CD4-positive, CD25-positive, alpha-beta regulatory T cell (primary cell): Measurements from ENCODE around the gene CHST11. TPM values are rescaled to one million over a fixed set of nuclear protein-coding genes. Genes with fewer than 3 reads are reported as not detected.

ENCODE experiments used
- ATAC-seq, 2 donors: fragments of 150-1000 bp; cut with Tn5 transposase; one replicate each; pipeline ENCODE4 v1.10.0; 2021; ENCODE audit warnings: low read depth in 2 of 2, moderate number of reproducible peaks in 2 of 2, moderate library complexity in 1 of 2
- DNase-seq, 3 donors: peaks; one replicate each; pipeline versions ENCODE4 v3.0.0 to v3.0.0-alpha.2; 2012 to 2022; ENCODE audit warnings: mixed read lengths in 1 of 3
- H3K27ac ChIP-seq: one replicate; pipeline ENCODE4 v1.7.0; 2013; ENCODE audit warnings: mild to moderate bottlenecking, low read length; ENCODE audit not compliant: insufficient read depth, poor library complexity, severe bottlenecking
- H3K27me3 ChIP-seq: one replicate; pipeline ENCODE4 v1.7.0; 2013; ENCODE audit warnings: low read length; ENCODE audit not compliant: control insufficient read depth, insufficient read depth
- H3K36me3 ChIP-seq: one replicate; pipeline ENCODE4 v1.7.0; 2013; ENCODE audit warnings: mild to moderate bottlenecking, low read length, moderate library complexity; ENCODE audit not compliant: control insufficient read depth, insufficient read depth
- H3K4me1 ChIP-seq: 2 replicates; pipeline ENCODE4 v1.7.0; 2013; ENCODE audit warnings: mild to moderate bottlenecking, low read length; ENCODE audit not compliant: insufficient read depth, control insufficient read depth, poor library complexity, severe bottlenecking
- H3K4me3 ChIP-seq: one replicate; pipeline ENCODE4 v1.7.0; 2013; ENCODE audit warnings: low read depth, mild to moderate bottlenecking, low read length, moderate library complexity
- H3K9me3 ChIP-seq, 2 experiments: 1 replicate in 1 of 2; 2 replicates in 1 of 2; pipeline ENCODE4 v1.7.0; 2013; ENCODE audit warnings: low read length in 2 of 2, mild to moderate bottlenecking in 1 of 2, moderate library complexity in 1 of 2; ENCODE audit not compliant: control insufficient read depth in 2 of 2
- H3K27ac Mint-ChIP-seq, 3 donors: one replicate each; pipeline ENCODE4 v1.8.0; 2020 to 2022; ENCODE audit warnings: mild to moderate bottlenecking in 3 of 3, mixed read lengths in 3 of 3, moderate library complexity in 2 of 3
- H3K27me3 Mint-ChIP-seq: one replicate; pipeline ENCODE4 v1.8.0; 2022; ENCODE audit warnings: mild to moderate bottlenecking, mixed read lengths
- H3K36me3 Mint-ChIP-seq: one replicate; pipeline ENCODE4 v1.8.0; 2020; ENCODE audit warnings: mixed read lengths
- H3K4me1 Mint-ChIP-seq, 4 donors: one replicate each; pipeline ENCODE4 v1.8.0; 2020 to 2022; ENCODE audit warnings: mixed read lengths in 4 of 4, mild to moderate bottlenecking in 1 of 4
- H3K4me3 Mint-ChIP-seq, 4 donors: one replicate each; pipeline ENCODE4 v1.8.0; 2020 to 2022; ENCODE audit warnings: mild to moderate bottlenecking in 4 of 4, mixed read lengths in 4 of 4, moderate library complexity in 3 of 4
- H3K9me3 Mint-ChIP-seq, 7 donors: one replicate each; pipeline ENCODE4 v1.8.0; 2020 to 2022; ENCODE audit warnings: mixed read lengths in 7 of 7, mild to moderate bottlenecking in 3 of 7, moderate library complexity in 2 of 7
- polyA plus RNA-seq, 4 donors: library from polyadenylated mRNA; unstranded; fragments of 300-500 nt; fragmentation: Illumina TruSeq; gene quantifications; one replicate each; pipeline ENCODE4 v1.2.3, GENCODE V29; 2021
- total RNA-seq: library from RNA; stranded (reverse); gene quantifications from one replicate; pipeline ENCODE4 v1.2.3, GENCODE V29; 2022

The CHST11 gene
- total and polyA plus RNA-seq, 5 donors from 2014 or later = 70.2 to 192 (median 105) TPM

GRCh38 chr12:104786352-104786751, 329.6 kb downstream of the CHST11 start:
- no peaks in the 10 kb centered on the region for H3K9me3 ChIP-seq
- Mint-ChIP-seq H3K9me3 (peaks cover 0 to 2% (median 0%) of the 10 kb centered on the region in 7 donors), H3K4me3 (no peak overlapping the region), H3K27me3 (peaks cover 10% of the 10 kb centered on the region), H3K27ac (no peak overlapping the region), H3K36me3 (no peaks in the 10 kb centered on the region), H3K4me1 (peaks cover 0 to 6% (median 4%) of the 10 kb centered on the region in 4 donors)
- ATAC-seq = no peak
- H3K4me1 ChIP-seq = no peaks in the 10 kb centered on the region
- DNase-seq = no peak
- no peak overlapping the region for H3K4me3 ChIP-seq
- no peaks in the 10 kb centered on the region for H3K36me3 ChIP-seq
- no peaks in the 10 kb centered on the region for H3K27me3 ChIP-seq
- H3K27ac ChIP-seq = no peak overlapping the region

DNA sequence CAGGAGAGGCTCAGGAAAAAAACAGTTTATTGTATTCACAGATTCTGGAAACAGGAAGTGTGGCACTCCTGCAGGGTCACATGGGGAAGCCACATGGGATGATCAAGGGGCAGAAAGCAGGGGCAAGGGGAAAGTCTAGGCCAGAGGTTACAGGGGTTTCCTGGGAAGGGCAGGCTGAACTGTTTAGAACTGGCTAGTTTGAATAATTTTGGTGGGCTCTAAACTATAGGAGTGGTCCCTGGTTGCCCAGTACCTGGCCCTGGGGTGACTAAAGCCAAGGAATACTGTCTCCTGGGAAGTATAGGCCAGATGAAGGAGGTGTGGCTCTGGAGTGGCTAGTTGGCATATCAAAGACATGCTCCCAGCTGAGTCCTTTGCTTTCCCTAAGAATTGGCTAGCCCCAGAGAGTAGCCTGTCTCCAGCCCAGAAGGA, 332.1 kb downstream of the CHST11 start:
- H3K27me3 Mint-ChIP-seq = peaks cover 10% of the 10 kb centered on the region
- peaks cover 0 to 2% (median 0%) of the 10 kb centered on the region in 7 donors for H3K9me3 Mint-ChIP-seq
- no peak overlapping the region for H3K4me3 Mint-ChIP-seq
- Histone ChIP-seq H3K27me3 (no peaks in the 10 kb centered on the region), H3K4me3 (no peak overlapping the region), H3K4me1 (no peaks in the 10 kb centered on the region), H3K36me3 (no peaks in the 10 kb centered on the region), H3K27ac (no peak overlapping the region), H3K9me3 (no peaks in the 10 kb centered on the region)
- DNase-seq (no peak), ATAC-seq (no peak)
- H3K27ac Mint-ChIP-seq = no peak overlapping the region
- no peaks in the 10 kb centered on the region for H3K36me3 Mint-ChIP-seq
- peaks cover 0 to 9% (median 3%) of the 10 kb centered on the region in 4 donors for H3K4me1 Mint-ChIP-seq

- DNase-seq (peak; percentile 10 to 19 (median 13)), ATAC-seq (no peak)
- no peak overlapping the region for H3K27ac Mint-ChIP-seq
- H3K27me3 Mint-ChIP-seq = peaks cover 19% of the 10 kb centered on the region
- Histone ChIP-seq H3K27ac (no peak overlapping the region), H3K4me3 (no peak overlapping the region), H3K36me3 (no peaks in the 10 kb centered on the region), H3K9me3 (no peaks in the 10 kb centered on the region), H3K4me1 (no peaks in the 10 kb centered on the region), H3K27me3 (no peaks in the 10 kb centered on the region)
- H3K9me3 Mint-ChIP-seq = peaks cover 0 to 5% (median 0%) of the 10 kb centered on the region in 7 donors
- H3K4me1 Mint-ChIP-seq = peaks cover 0 to 9% (median 3%) of the 10 kb centered on the region in 4 donors
- H3K4me3 Mint-ChIP-seq = no peak overlapping the region
- no peaks in the 10 kb centered on the region for H3K36me3 Mint-ChIP-seq
Observed at GRCh38 chr12:104790296-104791125, 333.8 kb downstream of the CHST11 start.

- Mint-ChIP-seq H3K27ac (no peak overlapping the region), H3K27me3 (peaks cover 19% of the 10 kb centered on the region), H3K4me1 (peaks cover 0 to 9% (median 3%) of the 10 kb centered on the region in 4 donors)
Observed at GRCh38 chr12:104792570-104792969, 335.8 kb downstream of the CHST11 start.

GRCh38 chr12:104793285-104793684, 336.5 kb downstream of the CHST11 start:
- H3K27ac Mint-ChIP-seq = no peak overlapping the region
- H3K4me3 Mint-ChIP-seq = no peak overlapping the region
- Histone ChIP-seq H3K36me3 (no peaks in the 10 kb centered on the region), H3K27me3 (no peaks in the 10 kb centered on the region), H3K4me1 (no peaks in the 10 kb centered on the region), H3K27ac (no peak overlapping the region), H3K9me3 (no peaks in the 10 kb centered on the region), H3K4me3 (no peak overlapping the region)
- no peaks in the 10 kb centered on the region for H3K36me3 Mint-ChIP-seq
- no peak for ATAC-seq
- H3K27me3 Mint-ChIP-seq = peaks cover 19% of the 10 kb centered on the region
- peaks cover 0 to 9% (median 3%) of the 10 kb centered on the region in 4 donors for H3K4me1 Mint-ChIP-seq
- peaks cover 0 to 5% (median 0%) of the 10 kb centered on the region in 7 donors for H3K9me3 Mint-ChIP-seq
- no peak for DNase-seq

More at GRCh38 chr12:104792570-104792969, 335.8 kb downstream of the CHST11 start:
- no peaks in the 10 kb centered on the region for H3K9me3 ChIP-seq
- H3K4me3 Mint-ChIP-seq = no peak overlapping the region
- peaks cover 0 to 5% (median 0%) of the 10 kb centered on the region in 7 donors for H3K9me3 Mint-ChIP-seq
- H3K4me1 ChIP-seq = no peaks in the 10 kb centered on the region
- no peak overlapping the region for H3K4me3 ChIP-seq
- no peaks in the 10 kb centered on the region for H3K27me3 ChIP-seq
- no peak for DNase-seq
- H3K27ac ChIP-seq = no peak overlapping the region
- ATAC-seq = no peak
- H3K36me3 Mint-ChIP-seq = no peaks in the 10 kb centered on the region
- H3K36me3 ChIP-seq = no peaks in the 10 kb centered on the region

- ATAC-seq (no peak), DNase-seq (no peak)
- Histone ChIP-seq H3K27ac (no peak overlapping the region), H3K4me1 (no peaks in the 10 kb centered on the region), H3K27me3 (no peaks in the 10 kb centered on the region), H3K36me3 (no peaks in the 10 kb centered on the region), H3K4me3 (no peak overlapping the region), H3K9me3 (no peaks in the 10 kb centered on the region)
- Mint-ChIP-seq H3K4me1 (peaks cover 0 to 6% (median 2%) of the 10 kb centered on the region in 4 donors), H3K36me3 (no peaks in the 10 kb centered on the region), H3K4me3 (no peak overlapping the region), H3K9me3 (peaks cover 0 to 5% (median 0%) of the 10 kb centered on the region in 7 donors), H3K27me3 (peaks cover 14% of the 10 kb centered on the region), H3K27ac (no peak overlapping the region)
Observed at GRCh38 chr12:104793968-104794367, 337.2 kb downstream of the CHST11 start.

DNA sequence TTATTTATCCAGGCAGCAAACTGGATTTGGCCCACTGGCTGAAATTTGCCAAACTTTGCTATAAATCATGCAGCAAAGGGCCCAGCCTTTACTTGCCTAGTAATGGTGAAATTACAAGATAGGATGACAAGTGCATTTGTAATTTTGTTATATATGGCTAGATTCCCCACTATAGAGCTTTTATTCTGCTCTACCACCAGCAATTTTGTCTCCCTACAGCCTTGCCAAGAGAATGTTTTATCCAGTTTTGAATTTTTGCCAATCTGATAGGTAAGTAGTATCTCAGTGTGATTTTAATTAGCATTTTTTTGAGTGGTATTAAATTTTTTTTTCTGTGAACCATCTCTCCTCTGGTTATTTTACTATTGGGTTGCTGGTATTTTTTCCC, 339.7 kb downstream of the CHST11 start:
- H3K27me3 ChIP-seq = no peaks in the 10 kb centered on the region
- H3K9me3 ChIP-seq = no peaks in the 10 kb centered on the region
- H3K4me1 Mint-ChIP-seq = peaks cover 0 to 4% (median 0%) of the 10 kb centered on the region in 4 donors
- H3K4me1 ChIP-seq = no peaks in the 10 kb centered on the region
- H3K36me3 ChIP-seq = no peaks in the 10 kb centered on the region
- no peak overlapping the region for H3K4me3 Mint-ChIP-seq
- ATAC-seq (no peak), DNase-seq (no peak)
- H3K4me3 ChIP-seq = no peak overlapping the region
- no peak overlapping the region for H3K27ac Mint-ChIP-seq
- no peak overlapping the region for H3K27ac ChIP-seq
- H3K27me3 Mint-ChIP-seq = peaks cover 9% of the 10 kb centered on the region
- H3K9me3 Mint-ChIP-seq = peaks cover 0 to 5% (median 0%) of the 10 kb centered on the region in 7 donors
- no peaks in the 10 kb centered on the region for H3K36me3 Mint-ChIP-seq

DNA sequence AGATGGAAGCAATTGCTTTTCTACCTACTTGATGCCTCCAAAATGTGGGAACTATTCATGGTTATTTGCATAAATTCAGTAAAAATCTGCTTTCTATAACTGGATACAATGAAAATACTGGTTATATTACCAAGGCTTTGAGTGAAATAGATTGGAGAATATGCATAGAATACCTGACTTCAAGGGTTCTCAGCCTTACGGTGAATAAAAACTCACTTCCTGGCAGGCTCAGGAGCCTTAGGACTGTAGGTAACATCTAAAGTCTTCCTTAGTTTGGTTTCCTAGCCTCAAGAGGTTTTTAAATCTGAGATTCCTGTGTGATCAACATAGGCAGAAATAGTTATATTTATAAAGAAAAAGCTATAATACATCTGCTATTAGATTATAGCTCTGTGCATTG, 342.7 kb downstream of the CHST11 start:
- Histone ChIP-seq H3K4me3 (no peak overlapping the region), H3K36me3 (no peaks in the 10 kb centered on the region), H3K4me1 (no peaks in the 10 kb centered on the region), H3K27ac (no peak overlapping the region), H3K9me3 (no peaks in the 10 kb centered on the region), H3K27me3 (no peaks in the 10 kb centered on the region)
- Mint-ChIP-seq H3K4me1 (no peaks in the 10 kb centered on the region), H3K4me3 (no peak overlapping the region), H3K9me3 (peaks cover 0 to 3% (median 0%) of the 10 kb centered on the region in 7 donors), H3K27ac (no peak overlapping the region), H3K27me3 (peaks cover 9% of the 10 kb centered on the region), H3K36me3 (no peaks in the 10 kb centered on the region)
- DNase-seq = no peak
- ATAC-seq = no peak
